AG04450 (cell line): Measurements from ENCODE around the gene RPS6KA4. TPM values are rescaled to one million over a fixed set of nuclear protein-coding genes. Genes with fewer than 3 reads are reported as not detected.
A peak's percentile ranks its signal among the peaks of the same experiment; 100 is the strongest.

Experiments used
- CTCF ChIA-PET: fragments of 300-600, 350-600 bp; formaldehyde crosslinking; extraction: SDS; loops from one replicate; lab custom pipeline; 2022; ENCODE audit warnings: antibody characterized with exemption, inconsistent platforms; lab: Charles Lee
- POLR2A ChIA-PET: fragments of 350-600 bp; formaldehyde crosslinking; extraction: SDS; loops from one replicate; lab custom pipeline; 2021; ENCODE audit warnings: antibody characterized with exemption, inconsistent platforms; lab: Yijun Ruan, JAX
- DNase-seq: peaks from one replicate; pipeline ENCODE4 v3.0.0-alpha.2; 2011; ENCODE audit warnings: low read depth, low spot score
- H3K27ac ChIP-seq: one replicate; pipeline ENCODE4 v1.5.1; 2012; ENCODE audit warnings: low read depth, low read length, control low read depth
- H3K27me3 ChIP-seq: one replicate; pipeline ENCODE4 v1.6.0; 2012; ENCODE audit warnings: low read length; ENCODE audit not compliant: control insufficient read depth, insufficient read depth
- H3K4me3 ChIP-seq: 2 replicates; pipeline ENCODE4 v1.5.1; 2011; ENCODE audit warnings: mild to moderate bottlenecking, low read depth, low read length, control low read depth
- H3K9me3 ChIP-seq: 2 replicates; pipeline ENCODE4 v1.5.1; 2012; ENCODE audit warnings: low read length; ENCODE audit not compliant: control insufficient read depth, insufficient read depth
- CTCF ChIP-seq: IDR thresholded peaks from 2 replicates; pipeline ENCODE4 v1.5.1; 2011; ENCODE audit warnings: low read depth, low read length, control low read depth, inconsistent platforms
- polyA plus RNA-seq: library from polyadenylated mRNA; depleted of rRNA; stranded (reverse); fragments of >200 nt; gene quantifications from 2 replicates; pipeline ENCODE4 v1.2.3, GENCODE V29; 2011

The RPS6KA4 gene
- polyA plus RNA-seq, 1 experiment, result 21.9 TPM

- peak; percentile 32 for TF ChIP-seq CTCF
- H3K9me3 ChIP-seq, result peaks cover 4% of the 10 kb centered on the region; the same call in 1 of the 2 replicates
- peak overlapping the region; percentile 57 for H3K27ac ChIP-seq
- DNase-seq, result peak; percentile 42
- no peaks in the 10 kb centered on the region for H3K27me3 ChIP-seq
- peak overlapping the region; percentile 51 for H3K4me3 ChIP-seq
- ChIA-PET POLR2A (interaction anchor here (0.5 to 1.5 kb wide), 8 partner anchors 9 to 167 kb away, joined by 3 to 12 read pairs (median 4); partner anchors contain the start of genes PRDX5 and TRMT112), CTCF (interaction anchor here (0.6 to 4.9 kb wide), 8 partner anchors 10 to 224 kb away, joined by 3 to 86 read pairs (median 4); partner anchors contain the start of genes PRDX5 and TRMT112)
These were observed 16.8 kb upstream of the RPS6KA4 start for GRCh38 chr11:64341851-64342791.

- no peaks in the 10 kb centered on the region for H3K27me3 ChIP-seq
- no peak overlapping the region for H3K27ac ChIP-seq
- ChIA-PET CTCF (interaction anchor here (0.9 to 4.9 kb wide), 6 partner anchors 11 to 47 kb away, joined by 3 to 86 read pairs (median 5); no protein-coding TSS in a partner anchor), POLR2A (interaction anchor here (0.6 to 1.5 kb wide), 5 partner anchors 8 to 39 kb away, joined by 4 to 12 read pairs (median 5); partner anchors contain the start of genes PRDX5 and TRMT112)
- TF ChIP-seq CTCF, result no peak
- H3K4me3 ChIP-seq, result peak overlapping the region; percentile 21; the same call in 1 of the 2 replicates
- H3K9me3 ChIP-seq, result peaks cover 4% of the 10 kb centered on the region; the same call in 1 of the 2 replicates
- no peak for DNase-seq
These were observed 15.9 kb upstream of the RPS6KA4 start for GRCh38 chr11:64342869-64343745.

GRCh38 chr11:64343767-64344559 lies 15.0 kb upstream of the RPS6KA4 start:
- POLR2A ChIA-PET, result no interaction called here
- CTCF ChIA-PET, result interaction anchor here (0.5 to 4.9 kb wide), 2 partner anchors 12 to 43 kb away, joined by 4 to 86 read pairs; no protein-coding TSS in a partner anchor

More at GRCh38 chr11:64343767-64344559, 15.0 kb upstream of the RPS6KA4 start:
- Histone ChIP-seq H3K27me3 (no peaks in the 10 kb centered on the region), H3K27ac (no peak overlapping the region), H3K4me3 (no peak overlapping the region), H3K9me3 (peaks cover 4% of the 10 kb centered on the region; the same call in 1 of the 2 replicates)
- peak; percentile 25; the same call in 1 of the 2 replicates for TF ChIP-seq CTCF
- DNase-seq, result no peak
